Hepatocyte (in vitro differentiated cells): ENCODE measurements around the gene OLIG1. TPM values are rescaled to one million over a fixed set of nuclear protein-coding genes. Genes with fewer than 3 reads are reported as not detected.

Source experiments
- DNase-seq: peaks from one replicate; pipeline ENCODE4 v3.0.0-alpha.2; 2016; ENCODE audit warnings: low spot score
- H2AFZ ChIP-seq: fragments of 200-600 bp; sonication (generic); 2 replicates; pipeline ENCODE4 v1.6.0; 2016; ENCODE audit warnings: antibody characterized with exemption, mild to moderate bottlenecking
- H3K27ac ChIP-seq: fragments of 200-600 bp; sonication (generic); 2 replicates; pipeline ENCODE4 v1.5.1; 2016; ENCODE audit warnings: mild to moderate bottlenecking
- H3K27me3 ChIP-seq: fragments of 200-600 bp; sonication (generic); 2 replicates; pipeline ENCODE4 v1.6.1; 2016
- H3K36me3 ChIP-seq: fragments of 200-600 bp; sonication (generic); replicated peaks from 2 replicates; pipeline ENCODE4 v1.5.1; 2016; ENCODE audit warnings: low read depth; ENCODE audit not compliant: insufficient read depth
- H3K4me1 ChIP-seq: fragments of 200-600 bp; sonication (generic); 2 replicates; pipeline ENCODE4 v1.5.1; 2016; ENCODE audit warnings: mild to moderate bottlenecking, moderate library complexity; ENCODE audit not compliant: insufficient read depth
- H3K4me2 ChIP-seq: fragments of 200-600 bp; sonication (generic); 2 replicates; pipeline ENCODE4 v1.6.0; 2016
- H3K4me3 ChIP-seq: fragments of 200-600 bp; sonication (generic); 2 replicates; pipeline ENCODE4 v1.5.1; 2016; ENCODE audit warnings: mild to moderate bottlenecking
- H3K79me2 ChIP-seq: fragments of 200-600 bp; sonication (generic); 2 replicates; pipeline ENCODE4 v1.6.0; 2017; ENCODE audit warnings: mild to moderate bottlenecking
- H3K9me2 ChIP-seq: fragments of 200-600 bp; sonication (generic); replicated peaks from 2 replicates; pipeline ENCODE4 v1.6.0; 2017; ENCODE audit warnings: mild to moderate bottlenecking; ENCODE audit not compliant: insufficient read depth
- H3K9me3 ChIP-seq: fragments of 200-600 bp; sonication (generic); 2 replicates; pipeline ENCODE4 v1.5.1; 2016; ENCODE audit warnings: low read depth, mild to moderate bottlenecking
- H4K20me1 ChIP-seq: fragments of 200-600 bp; sonication (generic); 2 replicates; pipeline ENCODE4 v1.6.0; 2016; ENCODE audit warnings: mild to moderate bottlenecking; ENCODE audit not compliant: insufficient read depth, poor library complexity, severe bottlenecking
- CTCF ChIP-seq: fragments of 200-600 bp; sonication (generic); IDR thresholded peaks from 2 replicates; pipeline ENCODE4 v1.5.1; 2016; ENCODE audit warnings: antibody characterized with exemption, mild to moderate bottlenecking; ENCODE audit not compliant: poor library complexity
- EZH2 ChIP-seq: fragments of 200-600 bp; sonication (generic); IDR thresholded peaks from 2 replicates; pipeline ENCODE4 v1.6.1; 2016; ENCODE audit warnings: antibody characterized with exemption, mild to moderate bottlenecking, borderline replicate concordance
- EZH2phosphoT487 ChIP-seq: fragments of 200-600 bp; sonication (generic); IDR thresholded peaks from one replicate; pipeline ENCODE4 v1.6.1; 2018; ENCODE audit warnings: antibody characterized with exemption, mild to moderate bottlenecking, low read depth, moderate library complexity; ENCODE audit not compliant: unreplicated experiment, severe bottlenecking
- WGBS: methylation state at CpG from one replicate; pipeline ENCODE4 v1.1.6; 2016; ENCODE audit warnings: low lambda C conversion rate; ENCODE audit errors: missing lambda C conversion rate; 5-methylcytosine and 5-hydroxymethylcytosine counted together
- polyA plus RNA-seq: library from polyadenylated mRNA; unstranded; fragments of >200 nt; fragmentation: Nextera tagmentation; extraction: Ambion mirVana; gene quantifications from 2 replicates; pipeline ENCODE4 v1.2.1, GENCODE V29; 2016
- total RNA-seq: library from RNA; depleted of rRNA; stranded (reverse); fragments of >200 nt; gene quantifications from 2 replicates; pipeline ENCODE4 v1.2.3, GENCODE V29; 2014

OLIG1 gene
- total and polyA plus RNA-seq, 2 experiments from 2014 or later = not detected

DNA sequence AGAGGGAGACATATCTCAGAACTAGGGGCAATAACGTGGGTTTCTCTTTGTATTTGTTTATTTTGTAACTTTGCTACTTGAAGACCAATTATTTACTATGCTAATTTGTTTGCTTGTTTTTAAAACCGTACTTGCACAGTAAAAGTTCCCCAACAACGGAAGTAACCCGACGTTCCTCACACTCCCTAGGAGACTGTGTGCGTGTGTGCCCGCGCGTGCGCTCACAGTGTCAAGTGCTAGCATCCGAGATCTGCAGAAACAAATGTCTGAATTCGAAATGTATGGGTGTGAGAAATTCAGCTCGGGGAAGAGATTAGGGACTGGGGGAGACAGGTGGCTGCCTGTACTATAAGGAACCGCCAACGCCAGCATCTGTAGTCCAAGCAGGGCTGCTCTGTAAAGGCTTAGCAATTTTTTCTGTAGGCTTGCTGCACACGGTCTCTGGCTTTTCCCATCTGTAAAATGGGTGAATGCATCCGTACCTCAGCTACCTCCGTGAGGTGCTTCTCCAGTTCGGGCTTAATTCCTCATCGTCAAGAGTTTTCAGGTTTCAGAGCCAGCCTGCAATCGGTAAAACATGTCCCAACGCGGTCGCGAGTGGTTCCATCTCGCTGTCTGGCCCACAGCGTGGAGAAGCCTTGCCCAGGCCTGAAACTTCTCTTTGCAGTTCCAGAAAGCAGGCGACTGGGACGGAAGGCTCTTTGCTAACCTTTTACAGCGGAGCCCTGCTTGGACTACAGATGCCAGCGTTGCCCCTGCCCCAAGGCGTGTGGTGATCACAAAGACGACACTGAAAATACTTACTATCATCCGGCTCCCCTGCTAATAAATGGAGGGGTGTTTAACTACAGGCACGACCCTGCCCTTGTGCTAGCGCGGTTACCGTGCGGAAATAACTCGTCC, 45.5 kb upstream of the OLIG1 start:
- Histone ChIP-seq H2AFZ (no peak overlapping the region), H4K20me1 (no peaks in the 10 kb centered on the region), H3K4me2 (peak overlapping the region; percentile 59), H3K36me3 (no peaks in the 10 kb centered on the region), H3K9me2 (no peaks in the 10 kb centered on the region), H3K79me2 (no peaks in the 10 kb centered on the region), H3K27me3 (peaks cover 97% of the 10 kb centered on the region), H3K9me3 (no peaks in the 10 kb centered on the region), H3K27ac (no peak overlapping the region), H3K4me1 (peaks cover 9% of the 10 kb centered on the region), H3K4me3 (no peak overlapping the region)
- TF ChIP-seq EZH2 = peak; percentile 50
- no peak for TF ChIP-seq CTCF
- TF ChIP-seq EZH2phosphoT487 = peak; percentile 13
- no peak for DNase-seq
- 12% methylated on average over 40 of the region's 40 CpGs for WGBS

GRCh38 chr21:33025106-33025488, 44.8 kb upstream of the OLIG1 start:
- H3K79me2 ChIP-seq = no peaks in the 10 kb centered on the region
- DNase-seq = no peak
- H3K36me3 ChIP-seq = no peaks in the 10 kb centered on the region
- no peaks in the 10 kb centered on the region for H4K20me1 ChIP-seq
- under 1% methylated on average over 22 of the region's 22 CpGs for WGBS
- no peak for TF ChIP-seq CTCF
- TF ChIP-seq EZH2phosphoT487 = no peak
- no peak for TF ChIP-seq EZH2
- peak overlapping the region; percentile 57 for H3K4me2 ChIP-seq
- H2AFZ ChIP-seq = peak overlapping the region; percentile 31
- H3K27ac ChIP-seq = no peak overlapping the region
- peaks cover 5% of the 10 kb centered on the region for H3K4me1 ChIP-seq
- H3K4me3 ChIP-seq = no peak overlapping the region
- H3K27me3 ChIP-seq = peaks cover 97% of the 10 kb centered on the region
- H3K9me3 ChIP-seq = no peaks in the 10 kb centered on the region
- no peaks in the 10 kb centered on the region for H3K9me2 ChIP-seq

- Histone ChIP-seq H4K20me1 (no peaks in the 10 kb centered on the region), H3K9me3 (no peaks in the 10 kb centered on the region), H3K4me1 (no peaks in the 10 kb centered on the region), H3K27me3 (peaks cover 98% of the 10 kb centered on the region), H2AFZ (peak within 1 kb of the TSS; percentile 31), H3K9me2 (no peaks in the 10 kb centered on the region), H3K4me3 (no peak within 1 kb of the TSS), H3K4me2 (peak within 1 kb of the TSS; percentile 57), H3K79me2 (no peaks in the 10 kb centered on the region), H3K36me3 (no peaks in the 10 kb centered on the region), H3K27ac (no peak within 1 kb of the TSS)
- no peak for DNase-seq
- TF ChIP-seq EZH2 (peak; percentile 95), EZH2phosphoT487 (no peak)
- WGBS = under 1% methylated on average over 39 of the region's 59 CpGs
Measured at GRCh38 chr21:33025489-33026442, 44.2 kb upstream of the OLIG1 start, which contains the start of gene OLIG2. Gene OLIG2, plus strand, starts transcription at chr21:33025935. Its CDS starts 928 bp downstream, at chr21:33026863.
